Pancreas (tissue), 10 donors: Measurements from ENCODE around the gene CLEC11A. TPM values are rescaled to one million over a fixed set of nuclear protein-coding genes. Genes with fewer than 3 reads are reported as not detected.

Experiments
- ATAC-seq, 4 donors: fragments of 200-7000 bp; cut with Tn5 transposase; one replicate each; pipeline versions ENCODE4 v1.8.0 to v1.9.1; 2020; ENCODE audit warnings: mild to moderate bottlenecking in 4 of 4, moderate library complexity in 4 of 4
- DNase-seq, 6 donors: peaks; one replicate each; pipeline ENCODE4 v3.0.0-alpha.2; 2020
- FAIRE-seq: peaks from 2 replicates; lab custom pipeline; 2012; peaks lifted over from hg19 to GRCh38; lab: Jason Lieb, UNC
- H3K27ac ChIP-seq, 4 donors: fragments of 200-600 bp; sonication (generic); 1 replicate in 3 of 4; 2 replicates in 1 of 4; pipeline versions ENCODE4 v1.5.0 to v1.8.0; 2020
- H3K27me3 ChIP-seq, 4 donors: fragments of 200-600 bp; one replicate each; pipeline ENCODE4 v1.8.0; 2021
- H3K36me3 ChIP-seq, 3 donors: fragments of 200-600 bp; sonication (generic) in 1 of 3; one replicate each; pipeline versions ENCODE4 v1.5.0 to v1.8.0; 2020 to 2021
- H3K4me1 ChIP-seq, 3 donors: fragments of 200-600 bp; one replicate each; pipeline ENCODE4 v1.8.0; 2021
- H3K4me3 ChIP-seq, 4 donors: fragments of 200-600 bp; sonication (generic) in 2 of 4; one replicate each; pipeline versions ENCODE4 v1.5.0 to v1.8.0; 2020 to 2021
- H3K9me3 ChIP-seq, 4 donors: fragments of 200-600 bp; one replicate each; pipeline ENCODE4 v1.8.0; 2021
- WGBS, 2 donors: extraction: QIAGEN DNeasy Blood & Tissue Kit; methylation state at CpG; one replicate each; pipeline ENCODE4 v1.1.7; 2013; 5-methylcytosine and 5-hydroxymethylcytosine counted together
- intact Hi-C, 3 donors: fragments of 100-400 bp; cut with DNase I; formaldehyde crosslinking; loops; one replicate each; pipeline versions ENCODE4 v1.11.1 to v1.14.2; 2022
- polyA plus RNA-seq, 2 donors: library from polyadenylated mRNA; stranded (reverse); fragments of 200-250 nt; gene quantifications; one replicate each; pipeline ENCODE4 v1.2.3, GENCODE V29; 2013
- total RNA-seq, 6 donors: library from RNA; stranded (reverse); fragmentation: NEBNext Ultra II Directional in 4 of 6; extraction: Animal tissue kit (Norgen Biotek cat#: 25700) in 4 of 6; gene quantifications; one replicate each; pipeline versions ENCODE4 v1.2.1 to v1.2.4, GENCODE V29; 2021 to 2023
- TF ChIP-seq, protein P1 (sequence below), 4 donors: fragments of 200-600 bp; sonication (generic) in 3 of 4; IDR thresholded peaks; one replicate each; pipeline versions ENCODE4 v1.5.0 to v1.8.0; 2021; ENCODE audit warnings: antibody characterized with exemption in 4 of 4
- donor health status: healthy with polysubstance abuse.
- donor health status: DM: no; HTN: no; CAD: no; lungs with moderate emphysema.
- donor health status: DM: no; HTN: no; CAD: no.
- donor health status: control.
- donor health status: control.
- donor health status: Bipolar disorder and iron deficiency.
- donor health status: DM: yes; HTN: yes; CAD: no.
- donor health status: DM: no; HTN: no; CAD: no.
- donor health status: DM: no; HTN: no; CAD: no.
- donor health status: DM: yes; HTN: yes; CAD: no.

CLEC11A gene
- total and polyA plus RNA-seq, 8 donors, result 1.3 to 14.6 (median 4.1) TPM

DNA sequence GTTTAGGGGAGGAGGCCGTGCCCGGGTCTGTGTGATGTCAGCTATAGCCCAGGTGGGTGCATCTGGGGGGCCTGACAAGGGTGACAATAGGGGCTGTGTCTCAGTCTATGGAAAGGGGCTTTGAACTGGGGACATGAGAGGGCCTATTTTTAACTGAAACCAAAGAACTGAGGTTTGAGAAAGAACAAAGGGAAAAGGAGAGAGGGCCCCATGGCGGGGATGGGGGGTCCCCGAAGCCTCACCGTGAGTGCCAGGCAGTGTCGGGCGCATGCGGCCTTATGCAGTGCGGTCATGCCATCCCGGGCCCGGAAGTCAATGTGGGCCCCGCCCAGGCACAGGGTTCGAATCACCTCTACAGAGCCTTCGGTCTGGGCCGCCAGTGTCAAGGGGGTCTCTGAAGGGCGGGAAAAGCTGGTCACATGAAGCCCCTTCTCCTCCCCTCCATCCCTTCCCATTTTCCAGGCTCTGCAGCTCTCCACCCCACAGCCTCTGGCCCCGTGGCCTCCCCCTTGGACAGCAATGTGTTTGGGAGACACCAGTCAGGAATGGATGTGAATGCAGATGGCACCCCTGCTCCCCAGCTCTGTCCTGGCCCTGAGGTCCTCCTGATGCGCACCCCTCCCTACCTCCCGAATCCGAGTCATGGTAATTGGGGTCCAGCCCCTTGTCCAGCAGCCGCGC, 9.5 kb upstream of the CLEC11A start:
- H3K9me3 ChIP-seq, result no peaks in the 10 kb centered on the region
- TF ChIP-seq, protein P1, sequence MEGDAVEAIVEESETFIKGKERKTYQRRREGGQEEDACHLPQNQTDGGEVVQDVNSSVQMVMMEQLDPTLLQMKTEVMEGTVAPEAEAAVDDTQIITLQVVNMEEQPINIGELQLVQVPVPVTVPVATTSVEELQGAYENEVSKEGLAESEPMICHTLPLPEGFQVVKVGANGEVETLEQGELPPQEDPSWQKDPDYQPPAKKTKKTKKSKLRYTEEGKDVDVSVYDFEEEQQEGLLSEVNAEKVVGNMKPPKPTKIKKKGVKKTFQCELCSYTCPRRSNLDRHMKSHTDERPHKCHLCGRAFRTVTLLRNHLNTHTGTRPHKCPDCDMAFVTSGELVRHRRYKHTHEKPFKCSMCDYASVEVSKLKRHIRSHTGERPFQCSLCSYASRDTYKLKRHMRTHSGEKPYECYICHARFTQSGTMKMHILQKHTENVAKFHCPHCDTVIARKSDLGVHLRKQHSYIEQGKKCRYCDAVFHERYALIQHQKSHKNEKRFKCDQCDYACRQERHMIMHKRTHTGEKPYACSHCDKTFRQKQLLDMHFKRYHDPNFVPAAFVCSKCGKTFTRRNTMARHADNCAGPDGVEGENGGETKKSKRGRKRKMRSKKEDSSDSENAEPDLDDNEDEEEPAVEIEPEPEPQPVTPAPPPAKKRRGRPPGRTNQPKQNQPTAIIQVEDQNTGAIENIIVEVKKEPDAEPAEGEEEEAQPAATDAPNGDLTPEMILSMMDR (IDR thresholded peaks at IDR 0.05), result no peak
- no peak overlapping the region for H3K27ac ChIP-seq
- H3K36me3 ChIP-seq, result no peaks in the 10 kb centered on the region
- ATAC-seq, result no peak
- H3K27me3 ChIP-seq, result peaks cover 0 to 5% (median 0%) of the 10 kb centered on the region in 4 donors
- no peak for FAIRE-seq
- H3K4me3 ChIP-seq, result no peak overlapping the region
- WGBS, 2 donors, result 67 to 80% methylated on average over 22 of the region's 22 CpGs
- H3K4me1 ChIP-seq, result no peaks in the 10 kb centered on the region
- intact Hi-C loops, result no loop called here
- DNase-seq, result no peak

DNA sequence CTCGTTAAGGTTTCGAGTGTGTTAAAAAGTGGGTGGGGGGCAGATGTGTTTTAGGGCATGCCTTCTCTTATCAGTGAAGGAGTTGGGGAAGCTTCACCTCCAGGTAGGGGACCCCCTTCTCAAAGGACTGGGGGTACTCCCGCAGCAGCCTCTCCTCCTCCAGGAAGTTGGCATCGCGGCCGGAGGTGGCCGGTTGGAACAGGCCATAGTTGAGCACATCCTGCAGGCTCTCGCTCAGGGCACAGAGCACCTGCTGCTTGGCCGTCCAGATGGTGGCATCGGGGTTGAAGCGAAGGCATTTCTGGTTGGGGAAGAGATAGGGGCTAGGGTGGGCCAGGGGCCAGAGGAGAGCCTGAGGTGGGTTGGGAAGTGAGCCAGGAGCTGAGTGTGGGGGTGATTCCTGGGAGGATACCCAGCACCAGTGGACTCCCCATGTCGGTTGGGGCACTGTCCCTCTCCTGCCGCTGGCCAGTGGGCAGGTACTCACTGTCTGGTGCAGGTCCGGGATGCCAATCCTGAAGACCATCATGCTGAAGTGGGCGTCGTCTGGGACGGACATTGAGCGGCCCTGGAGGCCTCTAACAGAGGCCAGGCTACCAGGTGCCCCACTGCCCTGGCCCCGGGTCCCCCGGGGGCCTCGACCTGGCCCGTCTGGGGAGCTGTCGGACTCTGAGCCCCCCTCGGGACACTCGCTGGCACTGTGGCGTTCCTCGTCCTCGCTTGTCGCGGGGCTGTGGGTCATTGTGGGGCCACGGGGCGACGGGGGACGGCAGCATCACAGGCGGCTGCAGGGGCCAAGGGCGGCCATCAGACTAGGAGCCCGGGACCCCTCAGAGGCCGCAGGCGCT, 6.8 kb upstream of the CLEC11A start:
- WGBS, 2 donors, result 60 to 75% methylated on average over 36 to 39 of the region's 39 CpGs
- Histone ChIP-seq H3K4me1 (no peaks in the 10 kb centered on the region), H3K4me3 (no peak overlapping the region), H3K9me3 (no peaks in the 10 kb centered on the region), H3K27ac (no peak overlapping the region), H3K36me3 (no peaks in the 10 kb centered on the region), H3K27me3 (peaks cover 0 to 5% (median 0%) of the 10 kb centered on the region in 4 donors)
- no peak for FAIRE-seq
- DNase-seq, result peak in 1 of 6 donors; percentile 57
- intact Hi-C loops, result no loop called here
- TF ChIP-seq, protein P1 (IDR thresholded peaks at IDR 0.05), result no peak
- no peak for ATAC-seq

DNA sequence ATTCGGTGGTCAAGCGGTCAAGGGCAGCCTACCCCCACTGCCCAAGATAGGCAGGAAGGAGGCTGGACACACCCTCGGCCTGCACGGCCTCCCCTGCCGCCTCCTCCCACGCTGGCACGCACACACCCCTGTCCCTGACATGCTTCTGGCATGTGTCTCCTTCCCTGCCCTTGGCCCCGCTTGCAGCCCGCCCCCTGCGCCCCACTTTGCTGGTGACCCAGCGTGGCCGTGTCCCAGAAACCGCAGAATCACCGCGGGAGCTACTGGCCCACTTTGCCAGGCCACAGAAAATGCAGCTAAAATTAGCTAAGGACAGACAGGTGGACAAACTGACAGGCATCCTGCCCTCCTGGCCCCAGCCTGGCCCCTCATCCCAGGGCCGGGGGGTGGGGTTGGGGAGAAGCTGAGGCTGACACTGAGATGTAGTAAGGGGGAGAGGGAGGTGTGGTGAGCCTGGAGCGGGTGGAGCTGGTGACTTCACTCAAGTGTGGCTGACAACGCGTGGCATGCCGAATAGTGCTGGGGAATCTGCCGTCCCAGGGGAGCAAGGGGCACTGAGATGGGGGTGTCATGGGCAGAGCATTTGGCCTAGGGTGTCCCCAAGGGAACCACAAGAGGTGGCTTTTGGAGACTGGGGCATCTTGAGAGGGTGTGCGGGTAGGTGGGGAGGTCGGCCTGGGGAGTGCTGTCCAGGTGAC, 6.0 kb upstream of the CLEC11A start:
- intact Hi-C loops, result no loop called here
- WGBS, 2 donors, result 48 to 51% methylated on average over 21 to 23 of the region's 23 CpGs
- Histone ChIP-seq H3K4me3 (no peak overlapping the region), H3K27me3 (peaks cover 0 to 5% (median 0%) of the 10 kb centered on the region in 4 donors), H3K4me1 (no peaks in the 10 kb centered on the region), H3K36me3 (no peaks in the 10 kb centered on the region), H3K27ac (no peak overlapping the region), H3K9me3 (no peaks in the 10 kb centered on the region)
- DNase-seq (peak in 1 of 6 donors; percentile 63), ATAC-seq (no peak), FAIRE-seq (no peak)
- TF ChIP-seq, protein P1 (IDR thresholded peaks at IDR 0.05), result no peak

DNA sequence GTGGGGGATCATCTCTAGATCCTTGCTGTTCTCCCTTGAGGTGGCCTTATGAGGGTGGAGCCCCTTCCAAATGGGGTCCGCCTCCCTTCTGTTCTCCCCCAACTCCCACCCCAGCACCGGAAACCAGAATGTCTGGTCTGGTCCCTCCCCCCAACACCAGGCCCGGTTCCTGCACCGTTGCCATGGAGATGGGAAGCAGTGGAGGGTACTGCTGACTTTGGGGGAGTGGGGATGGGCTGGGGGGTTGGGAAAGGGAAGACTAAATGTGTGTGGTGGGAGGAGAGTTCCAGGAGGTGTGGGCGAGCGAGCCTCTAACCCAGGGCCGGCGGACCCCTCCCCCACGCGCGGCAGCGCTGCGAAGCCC, 5.3 kb upstream of the CLEC11A start:
- H3K9me3 ChIP-seq, result no peaks in the 10 kb centered on the region
- ATAC-seq (no peak), FAIRE-seq (no peak), DNase-seq (peak in 1 of 6 donors; percentile 34)
- H3K27me3 ChIP-seq, result peaks cover 0 to 5% (median 0%) of the 10 kb centered on the region in 4 donors
- TF ChIP-seq, protein P1 (IDR thresholded peaks at IDR 0.05), result no peak
- intact Hi-C loops, result no loop called here
- no peaks in the 10 kb centered on the region for H3K4me1 ChIP-seq
- 6 to 19% methylated on average over 8 to 13 of the region's 13 CpGs for WGBS, 2 donors
- no peak overlapping the region for H3K27ac ChIP-seq
- no peaks in the 10 kb centered on the region for H3K36me3 ChIP-seq
- peak overlapping the region in 1 of 4 donors; percentile 32 for H3K4me3 ChIP-seq
